Measurements from ENCODE around the gene TMEM259. TPM values are rescaled to one million over a fixed set of nuclear protein-coding genes. Genes with fewer than 3 reads are reported as not detected.
A peak's percentile ranks its signal among the peaks of the same experiment; 100 is the strongest.

The TMEM259 gene
- total RNA-seq, 4 donors from 2014 or later, result 101 to 182 (median 146) TPM

DNA sequence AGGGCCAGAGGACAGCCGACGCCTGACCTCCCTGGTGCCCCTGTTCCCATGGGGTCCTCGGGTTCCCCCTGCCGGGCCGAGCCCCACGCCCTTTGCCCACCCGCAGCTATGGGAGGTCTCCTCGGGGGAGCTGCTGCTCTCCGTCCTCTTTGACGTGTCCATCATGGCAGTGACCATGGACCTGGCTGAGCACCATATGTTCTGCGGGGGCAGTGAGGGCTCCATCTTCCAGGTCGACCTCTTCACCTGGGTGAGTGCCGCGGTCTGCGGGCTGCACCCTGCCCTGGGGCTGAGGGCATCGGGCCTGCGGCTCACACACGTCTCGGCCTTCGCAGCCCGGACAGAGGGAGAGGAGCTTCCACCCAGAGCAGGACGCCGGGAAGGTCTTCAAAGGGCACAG, 30.2 kb downstream of the TMEM259 start:
- DNase-seq, result no peak
- intact Hi-C loops (cut with DNase I), result no loop called here

DNA sequence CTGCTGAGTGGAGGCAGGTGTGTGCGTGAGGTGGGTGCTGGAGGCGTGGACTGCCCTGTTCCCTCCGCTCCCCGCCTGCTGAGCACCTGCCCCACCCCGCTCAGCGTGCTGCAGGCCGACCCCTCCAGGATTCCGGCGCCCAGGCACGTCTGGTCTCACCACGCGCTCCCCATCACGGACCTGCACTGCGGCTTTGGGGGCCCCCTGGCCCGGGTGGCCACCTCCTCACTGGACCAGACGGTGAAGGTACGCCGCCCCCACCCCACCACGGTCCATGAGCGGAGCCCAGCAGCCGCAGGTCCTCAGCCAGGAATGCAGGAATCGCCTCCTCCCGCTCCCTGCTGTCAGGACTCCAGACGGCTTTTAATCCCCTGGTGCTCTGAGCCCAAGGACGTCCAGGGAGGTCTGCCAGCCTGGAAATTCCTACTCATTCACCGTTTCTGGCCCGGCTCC, 30.8 kb downstream of the TMEM259 start:
- WGBS, 2 donors, result 35% methylated on average over 14 of the region's 27 CpGs; no CpG with 5 or more reads in 1 of the 2 donors
- H3K27me3 ChIP-seq, result peaks cover 0 to 15% (median 0%) of the 10 kb centered on the region in 4 donors
- no peaks in the 10 kb centered on the region for H3K9me3 ChIP-seq
- no peak overlapping the region for H3K27ac ChIP-seq
- H3K4me1 ChIP-seq, result peaks cover 0 to 11% (median 5%) of the 10 kb centered on the region in 3 donors
- peaks cover 6 to 87% (median 16%) of the 10 kb centered on the region in 3 donors for H3K36me3 ChIP-seq
- intact Hi-C loops (cut with DNase I), result no loop called here
- DNase-seq, result no peak
- TF ChIP-seq POLR2A (IDR thresholded peaks at IDR 0.05), result no peak
- TF ChIP-seq, protein P1, sequence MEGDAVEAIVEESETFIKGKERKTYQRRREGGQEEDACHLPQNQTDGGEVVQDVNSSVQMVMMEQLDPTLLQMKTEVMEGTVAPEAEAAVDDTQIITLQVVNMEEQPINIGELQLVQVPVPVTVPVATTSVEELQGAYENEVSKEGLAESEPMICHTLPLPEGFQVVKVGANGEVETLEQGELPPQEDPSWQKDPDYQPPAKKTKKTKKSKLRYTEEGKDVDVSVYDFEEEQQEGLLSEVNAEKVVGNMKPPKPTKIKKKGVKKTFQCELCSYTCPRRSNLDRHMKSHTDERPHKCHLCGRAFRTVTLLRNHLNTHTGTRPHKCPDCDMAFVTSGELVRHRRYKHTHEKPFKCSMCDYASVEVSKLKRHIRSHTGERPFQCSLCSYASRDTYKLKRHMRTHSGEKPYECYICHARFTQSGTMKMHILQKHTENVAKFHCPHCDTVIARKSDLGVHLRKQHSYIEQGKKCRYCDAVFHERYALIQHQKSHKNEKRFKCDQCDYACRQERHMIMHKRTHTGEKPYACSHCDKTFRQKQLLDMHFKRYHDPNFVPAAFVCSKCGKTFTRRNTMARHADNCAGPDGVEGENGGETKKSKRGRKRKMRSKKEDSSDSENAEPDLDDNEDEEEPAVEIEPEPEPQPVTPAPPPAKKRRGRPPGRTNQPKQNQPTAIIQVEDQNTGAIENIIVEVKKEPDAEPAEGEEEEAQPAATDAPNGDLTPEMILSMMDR (IDR thresholded peaks at IDR 0.05), result no peak
- no peak overlapping the region for H3K4me3 ChIP-seq

More for the DNA sequence above, 30.2 kb downstream of the TMEM259 start:
- Histone ChIP-seq H3K4me1 (peaks cover 2 to 11% (median 3%) of the 10 kb centered on the region in 3 donors), H3K27me3 (peaks cover 0 to 21% (median 0%) of the 10 kb centered on the region in 4 donors), H3K36me3 (peaks cover 6 to 83% (median 16%) of the 10 kb centered on the region in 3 donors), H3K27ac (no peak overlapping the region), H3K9me3 (no peaks in the 10 kb centered on the region), H3K4me3 (no peak overlapping the region)
- no peak for TF ChIP-seq POLR2A (IDR thresholded peaks at IDR 0.05)
- TF ChIP-seq, protein P1 (IDR thresholded peaks at IDR 0.05), result no peak
- WGBS, 2 donors, result 100% methylated on average over 3 of the region's 23 CpGs; no CpG with 5 or more reads in 1 of the 2 donors

DNA sequence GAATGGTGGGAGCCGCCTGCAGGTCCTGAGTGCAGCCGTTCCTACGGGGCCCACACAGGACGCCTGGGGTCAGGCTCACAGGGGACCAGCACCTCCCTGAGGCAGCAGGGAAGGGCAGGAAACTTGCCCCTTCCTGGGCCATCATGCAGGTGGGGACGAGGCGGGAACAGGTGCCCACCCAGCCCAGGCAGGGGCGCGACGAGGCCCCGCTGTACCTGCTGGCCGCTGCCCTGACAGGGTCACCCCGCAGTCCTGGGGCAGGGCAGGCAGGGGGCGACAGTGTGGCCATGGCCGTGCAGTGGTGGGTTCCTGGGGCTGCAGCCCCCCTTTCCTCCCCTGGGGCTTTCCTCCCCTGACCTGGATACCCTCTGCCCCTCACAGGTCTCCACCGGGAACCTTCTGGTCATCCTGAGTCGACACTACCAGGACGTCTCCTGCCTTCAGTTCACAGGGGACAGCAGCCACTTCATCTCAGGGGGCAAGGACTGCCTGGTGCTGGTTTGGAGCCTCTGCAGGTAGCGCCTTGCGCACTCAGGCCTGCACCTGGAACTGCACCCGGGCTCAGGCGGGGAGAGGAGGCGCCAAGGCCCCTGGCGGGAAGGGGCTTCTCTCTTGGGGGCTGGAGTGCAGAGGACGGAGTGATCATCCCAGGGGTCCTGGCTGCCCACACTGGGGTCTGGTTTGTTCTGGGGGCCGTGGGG, 31.4 kb downstream of the TMEM259 start:
- 91% methylated on average over 8 of the region's 25 CpGs; no CpG with 5 or more reads in 1 of the 2 donors for WGBS, 2 donors
- DNase-seq, result no peak
- peaks cover 4 to 13% (median 11%) of the 10 kb centered on the region in 3 donors for H3K4me1 ChIP-seq
- no peak for TF ChIP-seq POLR2A (IDR thresholded peaks at IDR 0.05)
- TF ChIP-seq, protein P1 (IDR thresholded peaks at IDR 0.05), result peak in 1 of 6 experiments; percentile 28
- H3K27ac ChIP-seq, result no peak overlapping the region
- H3K4me3 ChIP-seq, result no peak overlapping the region
- H3K27me3 ChIP-seq, result peaks cover 0 to 9% (median 0%) of the 10 kb centered on the region in 4 donors
- H3K9me3 ChIP-seq, result no peaks in the 10 kb centered on the region
- intact Hi-C loops (cut with DNase I), result loop anchor here (10.0 kb wide), 1 partner anchor 135 kb away; the partner anchor contains the start of genes CFD and ELANE
- H3K36me3 ChIP-seq, result peaks cover 6 to 81% (median 16%) of the 10 kb centered on the region in 3 donors

DNA sequence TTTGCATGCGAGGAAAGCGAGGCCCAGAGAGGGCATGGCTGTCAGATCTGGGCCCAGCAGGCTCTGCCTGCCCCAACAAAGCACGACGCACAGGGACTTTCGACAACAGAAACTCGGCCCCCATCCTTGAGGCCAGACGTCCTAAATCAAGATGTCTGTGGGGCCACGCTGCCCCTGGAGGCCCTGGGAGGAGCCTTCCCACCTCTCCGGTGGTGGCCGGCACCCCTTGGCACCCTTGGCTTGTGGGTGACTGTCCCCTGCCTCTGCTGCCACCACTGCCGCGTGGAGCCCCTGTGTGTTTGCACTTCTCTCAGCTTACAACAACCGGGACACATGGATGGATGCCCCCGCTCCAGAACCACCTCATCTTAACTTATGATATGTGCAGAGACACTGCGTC, 32.4 kb downstream of the TMEM259 start:
- Histone ChIP-seq H3K9me3 (no peaks in the 10 kb centered on the region), H3K4me1 (peaks cover 11 to 20% (median 14%) of the 10 kb centered on the region in 3 donors), H3K4me3 (no peak overlapping the region), H3K36me3 (peaks cover 6 to 72% (median 16%) of the 10 kb centered on the region in 3 donors), H3K27me3 (no peaks in the 10 kb centered on the region), H3K27ac (no peak overlapping the region)
- WGBS, 2 donors, result 86 to 95% methylated on average over 8 to 10 of the region's 15 CpGs
- intact Hi-C loops (cut with DNase I), result loop anchor here (10.0 kb wide), 1 partner anchor 134 kb away; the partner anchor contains the start of genes CFD and ELANE
- TF ChIP-seq, protein P1 (IDR thresholded peaks at IDR 0.05), result no peak
- no peak for TF ChIP-seq POLR2A (IDR thresholded peaks at IDR 0.05)
- DNase-seq, result no peak

DNA sequence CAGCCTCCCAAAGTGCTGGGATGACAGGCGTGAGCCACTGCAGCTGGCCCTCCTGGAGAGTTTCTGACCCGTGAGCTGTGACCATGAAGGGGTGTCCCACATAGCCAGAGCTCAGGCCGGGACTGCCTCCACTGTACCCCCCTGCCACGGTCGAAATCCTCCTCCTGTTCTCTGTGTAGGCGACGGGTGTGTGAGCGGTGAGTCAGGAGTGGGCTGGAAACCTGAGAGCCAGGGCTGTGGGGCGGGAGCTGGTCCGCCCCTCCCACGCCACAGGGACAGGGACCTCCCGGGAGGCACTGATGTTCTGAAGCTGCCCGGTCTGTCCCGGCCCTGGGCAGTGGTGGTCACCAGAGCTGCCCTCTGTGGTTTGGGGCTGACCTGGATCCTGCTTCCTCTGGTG, 32.8 kb downstream of the TMEM259 start:
- intact Hi-C loops (cut with DNase I), result loop anchor here (10.0 kb wide), 1 partner anchor 133 kb away; the partner anchor contains the start of genes CFD and ELANE
- Histone ChIP-seq H3K27me3 (no peaks in the 10 kb centered on the region), H3K4me3 (no peak overlapping the region), H3K36me3 (peaks cover 6 to 67% (median 16%) of the 10 kb centered on the region in 3 donors), H3K27ac (no peak overlapping the region), H3K9me3 (no peaks in the 10 kb centered on the region), H3K4me1 (peaks cover 13 to 24% (median 19%) of the 10 kb centered on the region in 3 donors)
- no peak for TF ChIP-seq POLR2A (IDR thresholded peaks at IDR 0.05)
- TF ChIP-seq, protein P1 (IDR thresholded peaks at IDR 0.05), result no peak
- DNase-seq, result no peak
- WGBS, 2 donors, result no CpG with 5 or more reads among the region's 14 CpGs

All from esophagus squamous epithelium (tissue), 5 donors.